Glutamatergic neuron (in vitro differentiated cells): ENCODE measurements around the gene B3GNT2. TPM values are rescaled to one million over a fixed set of nuclear protein-coding genes. Genes with fewer than 3 reads are reported as not detected.

Experiments used
- DNase-seq: peaks from one replicate; pipeline ENCODE4 v3.0.0; 2022
- H3K27ac Mint-ChIP-seq: one replicate; pipeline ENCODE4 v1.8.0; 2020; ENCODE audit warnings: mild to moderate bottlenecking, mixed read lengths, inconsistent platforms; ENCODE audit not compliant: unreplicated experiment
- H3K27me3 Mint-ChIP-seq: one replicate; pipeline ENCODE4 v1.8.0; 2020; ENCODE audit warnings: mild to moderate bottlenecking, moderate library complexity, mixed read lengths, inconsistent platforms; ENCODE audit not compliant: unreplicated experiment
- H3K36me3 Mint-ChIP-seq: one replicate; pipeline ENCODE4 v1.8.0; 2020; ENCODE audit warnings: mild to moderate bottlenecking, mixed read lengths, inconsistent platforms; ENCODE audit not compliant: unreplicated experiment
- H3K4me1 Mint-ChIP-seq: one replicate; pipeline ENCODE4 v1.8.0; 2020; ENCODE audit warnings: mild to moderate bottlenecking, low read depth, mixed read lengths, inconsistent platforms; ENCODE audit not compliant: unreplicated experiment
- H3K4me3 Mint-ChIP-seq: one replicate; pipeline ENCODE4 v1.8.0; 2020; ENCODE audit warnings: mild to moderate bottlenecking, mixed read lengths, inconsistent platforms; ENCODE audit not compliant: unreplicated experiment
- H3K9me3 Mint-ChIP-seq: one replicate; pipeline ENCODE4 v1.8.0; 2020; ENCODE audit warnings: mild to moderate bottlenecking, moderate library complexity, mixed read lengths, inconsistent platforms; ENCODE audit not compliant: unreplicated experiment
- CTCF ChIP-seq: fragments of 200-600 bp; sonication (generic); IDR thresholded peaks from one replicate; pipeline ENCODE4 v1.5.0; 2021; ENCODE audit not compliant: partially characterized antibody, unreplicated experiment
- total RNA-seq: library from RNA; stranded (reverse); fragmentation: NEBNext Ultra II Directional; extraction: Animal tissue kit (Norgen Biotek cat#: 25700); gene quantifications from one replicate; pipeline ENCODE4 v1.2.1, GENCODE V29; 2021; ENCODE audit not compliant: unreplicated experiment

Gene B3GNT2
- total RNA-seq, 1 donor from 2014 or later: 5.7 TPM

DNA sequence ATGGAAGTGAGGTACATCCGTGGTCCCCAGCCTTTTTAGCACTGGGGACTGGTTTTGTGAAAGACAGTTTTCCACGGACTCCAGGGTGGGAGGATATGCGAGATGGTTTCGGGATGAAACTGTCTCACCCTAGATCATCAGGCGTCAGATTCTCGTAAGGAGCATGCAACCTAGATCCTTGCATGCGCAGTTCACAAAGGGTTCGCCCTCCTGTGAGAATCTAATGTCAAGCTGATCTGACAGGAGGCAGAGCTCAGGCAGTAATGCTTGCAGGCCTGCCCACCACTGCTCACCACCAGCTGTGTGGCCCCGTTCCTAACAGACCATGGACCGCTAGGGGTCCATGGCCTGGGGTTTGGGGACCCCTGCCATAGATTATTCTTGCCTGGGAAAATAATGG lies 11.6 kb downstream of the B3GNT2 start:
- Mint-ChIP-seq H3K27ac (no peak overlapping the region), H3K36me3 (no peaks in the 10 kb centered on the region), H3K4me1 (peaks cover 9% of the 10 kb centered on the region), H3K27me3 (peaks cover 2% of the 10 kb centered on the region), H3K4me3 (no peak overlapping the region), H3K9me3 (peaks cover 7% of the 10 kb centered on the region)
- no peak for TF ChIP-seq CTCF
- no peak for DNase-seq

GRCh38 chr2:62208074-62208757 lies 12.3 kb downstream of the B3GNT2 start:
- Mint-ChIP-seq H3K27ac (no peak overlapping the region), H3K27me3 (peaks cover 2% of the 10 kb centered on the region), H3K4me3 (no peak overlapping the region), H3K36me3 (no peaks in the 10 kb centered on the region), H3K9me3 (peaks cover 7% of the 10 kb centered on the region), H3K4me1 (peaks cover 9% of the 10 kb centered on the region)
- no peak for TF ChIP-seq CTCF
- no peak for DNase-seq

GRCh38 chr2:62208758-62209114 lies 12.8 kb downstream of the B3GNT2 start:
- Mint-ChIP-seq H3K4me3 (no peak overlapping the region), H3K9me3 (peaks cover 7% of the 10 kb centered on the region), H3K36me3 (no peaks in the 10 kb centered on the region), H3K27ac (no peak overlapping the region), H3K4me1 (peaks cover 12% of the 10 kb centered on the region), H3K27me3 (peaks cover 2% of the 10 kb centered on the region)
- DNase-seq: no peak
- no peak for TF ChIP-seq CTCF

DNA sequence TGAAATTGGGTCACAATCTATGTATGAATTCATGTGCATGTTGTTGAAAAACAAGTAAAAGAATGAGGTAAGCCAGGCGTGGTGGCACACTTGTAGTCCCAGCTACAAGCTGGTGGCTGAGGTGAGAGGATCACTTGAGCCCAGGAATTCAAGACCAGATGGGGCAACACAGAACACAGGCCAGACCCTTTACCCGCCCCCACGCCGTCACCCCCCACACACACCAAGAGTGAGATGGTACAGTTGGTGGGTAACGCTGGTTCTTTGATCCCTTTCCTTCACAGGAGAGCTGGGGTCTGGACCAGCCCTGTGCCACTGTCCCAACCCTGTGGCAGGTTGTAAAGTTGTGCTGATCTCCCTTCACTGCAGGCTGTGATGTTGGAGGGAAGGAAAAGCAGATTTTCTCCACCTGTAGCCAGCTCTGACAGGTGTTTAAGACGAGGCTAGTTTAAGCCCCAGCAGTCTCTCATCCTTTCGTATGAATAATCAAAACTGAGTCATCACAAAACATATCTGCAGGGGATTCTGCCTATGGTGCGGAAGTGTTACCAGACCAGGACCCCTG lies 13.6 kb downstream of the B3GNT2 start:
- Mint-ChIP-seq H3K4me1 (peaks cover 17% of the 10 kb centered on the region), H3K27ac (no peak overlapping the region), H3K4me3 (no peak overlapping the region), H3K36me3 (no peaks in the 10 kb centered on the region), H3K27me3 (peaks cover 2% of the 10 kb centered on the region), H3K9me3 (peaks cover 7% of the 10 kb centered on the region)
- no peak for TF ChIP-seq CTCF
- no peak for DNase-seq

DNA sequence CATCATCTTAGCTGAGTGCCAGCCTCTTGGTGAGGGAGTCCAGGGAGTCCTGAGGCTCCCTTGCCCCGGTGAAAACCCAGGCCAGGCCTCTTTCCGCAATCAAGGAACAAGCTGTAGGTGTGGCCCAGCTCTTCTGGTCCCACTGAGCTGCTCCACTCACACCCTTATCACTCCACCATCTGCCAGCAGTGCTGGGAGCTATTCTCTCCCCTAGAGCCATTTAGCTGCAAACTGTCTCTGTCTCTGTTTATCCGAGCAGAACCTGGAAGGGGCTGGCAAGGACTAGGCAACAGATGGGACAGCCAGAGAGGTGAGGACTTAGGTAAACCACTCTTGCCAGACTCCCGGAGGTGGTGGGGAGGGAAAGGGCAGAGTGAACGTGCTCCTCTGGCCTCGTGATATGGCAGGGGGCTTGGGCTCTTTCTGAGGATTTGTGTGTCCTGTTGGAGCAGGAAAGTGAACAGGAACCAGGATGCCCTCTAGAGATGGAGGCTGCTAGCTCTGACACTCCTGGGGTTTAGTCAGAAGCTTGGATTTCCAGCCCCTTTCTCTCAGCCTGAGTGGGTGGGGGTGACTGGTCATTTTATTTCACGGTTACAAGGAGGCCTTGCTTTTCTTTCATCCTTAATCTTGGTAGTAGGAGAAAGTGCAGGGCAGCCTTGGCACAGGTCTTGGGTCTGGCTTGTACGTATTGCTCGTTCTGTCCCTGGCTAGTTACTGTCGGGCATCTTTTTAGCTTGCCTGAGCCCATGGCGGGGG lies 19.6 kb downstream of the B3GNT2 start:
- H3K4me1 Mint-ChIP-seq: peaks cover 26% of the 10 kb centered on the region
- peak; percentile 35 for DNase-seq
- peaks cover 2% of the 10 kb centered on the region for H3K27me3 Mint-ChIP-seq
- H3K36me3 Mint-ChIP-seq: peaks cover 6% of the 10 kb centered on the region
- peak overlapping the region; percentile 49 for H3K4me3 Mint-ChIP-seq
- H3K9me3 Mint-ChIP-seq: peaks cover 9% of the 10 kb centered on the region
- H3K27ac Mint-ChIP-seq: peak overlapping the region; percentile 84
- no peak for TF ChIP-seq CTCF
